CD4-positive, alpha-beta T cell (primary cell): ENCODE data around the gene FILIP1L. TPM values are rescaled to one million over a fixed set of nuclear protein-coding genes. Genes with fewer than 3 reads are reported as not detected.

Experiments used
- ATAC-seq: fragments of 200-7000 bp; cut with Tn5 transposase; one replicate; pipeline ENCODE4 v1.10.0; 2022; ENCODE audit warnings: mild to moderate bottlenecking; ENCODE audit not compliant: poor library complexity
- CTCF ChIA-PET: fragments of 350-600 bp; sonication (Branson Sonifier 250); formaldehyde crosslinking; loops from one replicate; lab custom pipeline; 2021; ENCODE audit warnings: antibody characterized with exemption, inconsistent platforms; lab: Charles Lee
- POLR2A ChIA-PET: fragments of 350-600 bp; sonication (Branson Sonifier 250); formaldehyde crosslinking; loops from one replicate; lab custom pipeline; 2021; ENCODE audit warnings: antibody characterized with exemption, inconsistent platforms; lab: Charles Lee
- DNase-seq, 14 experiments: peaks; one replicate each; pipeline ENCODE4 v3.0.0-alpha.2; 2013 to 2020; ENCODE audit warnings: mixed read lengths in 2 of 14
- H3K27ac ChIP-seq, 2 donors: one replicate each; pipeline versions ENCODE4 v1.5.1 to v1.7.0; 2013; ENCODE audit warnings: low read length in 2 of 2, low read depth in 1 of 2, mild to moderate bottlenecking in 1 of 2
- H3K27me3 ChIP-seq, 2 experiments: 1 replicate in 1 of 2; 2 replicates in 1 of 2; pipeline versions ENCODE4 v1.6.1 to v1.7.0; 2013; ENCODE audit warnings: low read length in 2 of 2, control low read depth in 1 of 2, mild to moderate bottlenecking in 1 of 2, moderate library complexity in 1 of 2; ENCODE audit not compliant: insufficient read depth in 2 of 2, control insufficient read depth in 1 of 2
- H3K36me3 ChIP-seq: one replicate; pipeline ENCODE4 v1.6.1; 2013; ENCODE audit warnings: low read length, control low read depth; ENCODE audit not compliant: insufficient read depth
- H3K4me1 ChIP-seq: one replicate; pipeline ENCODE4 v1.6.1; 2013; ENCODE audit warnings: low read length, control low read depth; ENCODE audit not compliant: insufficient read depth
- H3K4me3 ChIP-seq: one replicate; pipeline ENCODE4 v1.5.1; 2013; ENCODE audit warnings: mild to moderate bottlenecking, low read length, moderate library complexity
- H3K9me3 ChIP-seq, 2 experiments: 1 replicate in 1 of 2; 2 replicates in 1 of 2; pipeline versions ENCODE4 v1.6.1 to v1.7.0; 2013; ENCODE audit warnings: low read length in 2 of 2, mild to moderate bottlenecking in 2 of 2, control low read depth in 1 of 2, moderate library complexity in 1 of 2; ENCODE audit not compliant: control insufficient read depth in 1 of 2, insufficient read depth in 1 of 2
- H3K27ac Mint-ChIP-seq: one replicate; pipeline ENCODE4 v1.8.0; 2020; ENCODE audit warnings: mixed read lengths
- H3K27me3 Mint-ChIP-seq: one replicate; pipeline ENCODE4 v1.8.0; 2021; ENCODE audit warnings: mixed read lengths
- H3K36me3 Mint-ChIP-seq: one replicate; pipeline ENCODE4 v1.8.0; 2021; ENCODE audit warnings: low read depth, mixed read lengths
- H3K4me1 Mint-ChIP-seq: one replicate; pipeline ENCODE4 v1.8.0; 2021; ENCODE audit warnings: low read depth, mixed read lengths
- H3K4me3 Mint-ChIP-seq: one replicate; pipeline ENCODE4 v1.8.0; 2020; ENCODE audit warnings: mild to moderate bottlenecking, mixed read lengths
- H3K9me3 Mint-ChIP-seq: one replicate; pipeline ENCODE4 v1.8.0; 2020; ENCODE audit warnings: mixed read lengths
- intact Hi-C, 2 experiments: fragments of 100-400 bp; cut with DNase I in 1 of 2; cut with micrococcal nuclease in 1 of 2; formaldehyde crosslinking; loops; one replicate each; pipeline versions ENCODE4 v1.15.1 to v1.9.0; 2023 to 2025; cut with DNase I, micrococcal nuclease
- total RNA-seq, 174 experiments: library from RNA in 2 of 174; stranded (reverse) in 2 of 174; gene quantifications; one replicate each; pipeline ENCODE4 v1.2.3 and lab custom pipeline; 2021 to 2026
- TF ChIP-seq, protein P1 (sequence below): fragments of 200-600 bp; IDR thresholded peaks from one replicate; pipeline ENCODE4 v1.8.0; 2022; ENCODE audit warnings: antibody characterized with exemption, mild to moderate bottlenecking

The FILIP1L gene
- total RNA-seq, 2 experiments from 2014 or later: 0.08 to 0.28 TPM

DNA sequence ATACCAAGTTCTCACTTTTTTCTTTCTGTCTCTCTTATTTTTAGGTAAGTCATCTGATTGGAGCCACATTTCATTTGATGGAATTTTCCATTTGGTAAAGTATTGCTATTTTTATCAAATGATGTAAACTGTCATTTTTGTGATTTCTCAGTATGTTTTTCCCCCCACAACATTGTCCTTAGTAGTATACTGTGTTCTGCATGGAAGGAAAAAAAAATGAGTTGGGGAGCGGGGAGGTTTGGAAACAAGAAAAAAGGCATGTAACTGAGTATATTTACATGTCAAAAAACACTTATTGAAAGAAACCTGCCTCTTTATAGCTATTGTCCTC, 104.2 kb downstream of the FILIP1L start:
- intact Hi-C loops: no loop called here
- POLR2A ChIA-PET: no interaction called here
- Histone ChIP-seq H3K36me3 (no peaks in the 10 kb centered on the region), H3K9me3 (no peaks in the 10 kb centered on the region), H3K27me3 (no peaks in the 10 kb centered on the region), H3K27ac (no peak overlapping the region), H3K4me1 (no peaks in the 10 kb centered on the region), H3K4me3 (no peak overlapping the region)
- no peak overlapping the region for H3K27ac Mint-ChIP-seq
- no peaks in the 10 kb centered on the region for H3K27me3 Mint-ChIP-seq
- no peak overlapping the region for H3K4me3 Mint-ChIP-seq
- H3K36me3 Mint-ChIP-seq: peaks cover 25% of the 10 kb centered on the region
- ATAC-seq (no peak), DNase-seq (no peak)
- TF ChIP-seq, protein P1, sequence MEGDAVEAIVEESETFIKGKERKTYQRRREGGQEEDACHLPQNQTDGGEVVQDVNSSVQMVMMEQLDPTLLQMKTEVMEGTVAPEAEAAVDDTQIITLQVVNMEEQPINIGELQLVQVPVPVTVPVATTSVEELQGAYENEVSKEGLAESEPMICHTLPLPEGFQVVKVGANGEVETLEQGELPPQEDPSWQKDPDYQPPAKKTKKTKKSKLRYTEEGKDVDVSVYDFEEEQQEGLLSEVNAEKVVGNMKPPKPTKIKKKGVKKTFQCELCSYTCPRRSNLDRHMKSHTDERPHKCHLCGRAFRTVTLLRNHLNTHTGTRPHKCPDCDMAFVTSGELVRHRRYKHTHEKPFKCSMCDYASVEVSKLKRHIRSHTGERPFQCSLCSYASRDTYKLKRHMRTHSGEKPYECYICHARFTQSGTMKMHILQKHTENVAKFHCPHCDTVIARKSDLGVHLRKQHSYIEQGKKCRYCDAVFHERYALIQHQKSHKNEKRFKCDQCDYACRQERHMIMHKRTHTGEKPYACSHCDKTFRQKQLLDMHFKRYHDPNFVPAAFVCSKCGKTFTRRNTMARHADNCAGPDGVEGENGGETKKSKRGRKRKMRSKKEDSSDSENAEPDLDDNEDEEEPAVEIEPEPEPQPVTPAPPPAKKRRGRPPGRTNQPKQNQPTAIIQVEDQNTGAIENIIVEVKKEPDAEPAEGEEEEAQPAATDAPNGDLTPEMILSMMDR: no peak
- peaks cover 2% of the 10 kb centered on the region for H3K9me3 Mint-ChIP-seq
- H3K4me1 Mint-ChIP-seq: no peaks in the 10 kb centered on the region
- CTCF ChIA-PET: no interaction called here

GRCh38 chr3:100009276-100010086, 104.8 kb downstream of the FILIP1L start:
- ATAC-seq (no peak), DNase-seq (no peak)
- Histone ChIP-seq H3K4me3 (no peak overlapping the region), H3K9me3 (no peaks in the 10 kb centered on the region), H3K36me3 (no peaks in the 10 kb centered on the region), H3K27me3 (no peaks in the 10 kb centered on the region), H3K4me1 (no peaks in the 10 kb centered on the region), H3K27ac (no peak overlapping the region)
- Mint-ChIP-seq H3K27ac (no peak overlapping the region), H3K36me3 (peaks cover 25% of the 10 kb centered on the region), H3K4me1 (no peaks in the 10 kb centered on the region), H3K9me3 (no peaks in the 10 kb centered on the region), H3K27me3 (no peaks in the 10 kb centered on the region), H3K4me3 (no peak overlapping the region)
- ChIA-PET POLR2A (no interaction called here), CTCF (no interaction called here)
- TF ChIP-seq, protein P1: no peak
- intact Hi-C loops: no loop called here

DNA sequence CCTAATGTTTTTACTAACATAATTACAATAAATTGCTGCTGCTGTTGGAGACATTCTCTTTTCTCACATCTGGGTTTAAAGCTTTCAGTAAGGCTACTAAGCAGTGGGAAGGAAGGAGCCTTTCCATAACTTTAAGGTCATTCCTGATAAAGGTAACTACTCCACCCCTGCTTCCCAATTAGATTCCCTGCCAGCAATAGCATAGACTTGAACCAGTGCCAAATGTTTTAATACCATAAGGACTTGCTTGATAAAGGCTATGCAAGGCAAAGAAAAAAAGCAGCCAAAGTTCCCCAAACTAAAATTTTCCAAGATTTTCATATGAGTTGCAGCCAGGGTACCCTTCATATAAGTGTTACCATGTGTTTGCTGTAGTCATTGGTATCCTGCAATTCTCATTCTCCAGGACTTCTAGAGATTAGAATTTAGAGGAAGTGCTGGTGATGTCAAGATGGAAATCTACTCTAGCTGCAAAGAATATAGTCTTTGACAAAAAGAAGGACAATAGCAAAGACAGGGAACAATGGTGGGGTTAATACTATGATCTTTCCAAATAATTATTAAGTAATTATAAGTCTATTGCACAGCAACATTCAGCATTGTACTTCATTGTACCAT, 106.1 kb downstream of the FILIP1L start:
- no peak overlapping the region for H3K27ac Mint-ChIP-seq
- H3K4me1 ChIP-seq: no peaks in the 10 kb centered on the region
- CTCF ChIA-PET: no interaction called here
- intact Hi-C loops: no loop called here
- H3K27me3 ChIP-seq: no peaks in the 10 kb centered on the region
- no peaks in the 10 kb centered on the region for H3K36me3 ChIP-seq
- H3K9me3 Mint-ChIP-seq: no peaks in the 10 kb centered on the region
- DNase-seq: no peak
- H3K27ac ChIP-seq: no peak overlapping the region
- POLR2A ChIA-PET: no interaction called here
- no peak overlapping the region for H3K4me3 ChIP-seq
- H3K9me3 ChIP-seq: no peaks in the 10 kb centered on the region
- peaks cover 20% of the 10 kb centered on the region for H3K36me3 Mint-ChIP-seq
- no peak overlapping the region for H3K4me3 Mint-ChIP-seq
- no peaks in the 10 kb centered on the region for H3K4me1 Mint-ChIP-seq
- H3K27me3 Mint-ChIP-seq: no peaks in the 10 kb centered on the region
- no peak for ATAC-seq
- TF ChIP-seq, protein P1: no peak
